HG03457 (cell line): ENCODE measurements around the gene PGS1.

Experiments used
- ATAC-seq: cut with Tn5 transposase; IDR thresholded peaks from one replicate; pipeline ENCODE4 v1.9.1; 2021; ENCODE audit warnings: moderate number of reproducible peaks; ENCODE audit not compliant: unreplicated experiment

Gene PGS1

DNA sequence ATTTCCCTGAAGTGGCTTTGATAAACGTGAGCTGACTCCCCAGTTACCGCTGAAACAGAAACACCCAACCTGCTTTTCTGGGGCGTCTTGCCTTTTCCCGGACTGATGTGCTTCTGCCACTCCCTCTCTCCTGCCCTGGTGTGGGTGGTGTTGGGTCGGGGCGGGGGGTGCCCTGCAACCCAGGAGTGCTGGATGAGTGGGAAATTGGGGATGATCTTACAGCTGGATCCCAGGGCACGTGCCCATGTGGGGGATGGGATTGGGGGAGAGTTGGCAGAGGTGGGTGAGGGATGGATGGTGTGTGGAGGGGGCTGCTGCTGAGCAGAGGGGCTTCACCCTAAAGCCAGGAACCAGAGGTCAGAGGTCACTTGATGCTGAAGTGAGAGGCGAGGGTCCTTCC is 28.5 kb downstream of the PGS1 start:
- ATAC-seq: no peak

DNA sequence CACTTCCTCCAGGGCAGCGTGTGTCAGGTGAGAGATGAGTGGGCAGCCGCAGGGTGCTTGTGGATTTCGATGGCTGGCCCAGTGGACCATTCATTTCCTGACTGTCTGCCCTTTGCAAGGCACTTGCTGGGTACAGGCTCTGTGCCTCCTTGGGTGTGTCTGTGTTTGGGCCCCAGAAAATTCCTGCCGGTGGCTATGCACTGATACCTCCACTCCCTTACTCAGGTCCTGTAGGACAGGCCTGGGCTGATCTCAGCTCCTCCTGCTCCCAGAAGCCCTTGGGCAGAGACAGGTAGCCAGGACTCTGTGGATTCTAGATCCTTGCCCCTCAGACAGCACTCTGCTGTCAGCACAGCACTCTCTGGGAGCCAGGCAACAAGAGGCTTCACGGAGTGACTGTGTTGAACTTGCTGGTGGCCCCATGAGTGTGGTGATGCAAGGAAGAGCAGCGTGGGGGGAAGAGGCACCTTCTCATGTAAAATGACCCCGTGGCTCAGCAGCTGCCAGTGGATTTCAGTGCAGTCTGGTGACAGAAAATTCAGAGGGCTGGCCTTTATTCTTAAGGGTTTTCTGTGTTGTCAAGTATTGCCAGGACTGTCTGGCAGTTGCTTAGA is 29.0 kb downstream of the PGS1 start:
- no peak for ATAC-seq

- no peak for ATAC-seq
Observed at GRCh38 chr17:78408476-78409050, 30.1 kb downstream of the PGS1 start.

GRCh38 chr17:78409191-78409928 is 30.9 kb downstream of the PGS1 start:
- ATAC-seq: no peak

GRCh38 chr17:78411241-78411857 is 32.9 kb downstream of the PGS1 start:
- ATAC-seq: no peak

- ATAC-seq: no peak
Observed at GRCh38 chr17:78412403-78412802, 34.0 kb downstream of the PGS1 start.

DNA sequence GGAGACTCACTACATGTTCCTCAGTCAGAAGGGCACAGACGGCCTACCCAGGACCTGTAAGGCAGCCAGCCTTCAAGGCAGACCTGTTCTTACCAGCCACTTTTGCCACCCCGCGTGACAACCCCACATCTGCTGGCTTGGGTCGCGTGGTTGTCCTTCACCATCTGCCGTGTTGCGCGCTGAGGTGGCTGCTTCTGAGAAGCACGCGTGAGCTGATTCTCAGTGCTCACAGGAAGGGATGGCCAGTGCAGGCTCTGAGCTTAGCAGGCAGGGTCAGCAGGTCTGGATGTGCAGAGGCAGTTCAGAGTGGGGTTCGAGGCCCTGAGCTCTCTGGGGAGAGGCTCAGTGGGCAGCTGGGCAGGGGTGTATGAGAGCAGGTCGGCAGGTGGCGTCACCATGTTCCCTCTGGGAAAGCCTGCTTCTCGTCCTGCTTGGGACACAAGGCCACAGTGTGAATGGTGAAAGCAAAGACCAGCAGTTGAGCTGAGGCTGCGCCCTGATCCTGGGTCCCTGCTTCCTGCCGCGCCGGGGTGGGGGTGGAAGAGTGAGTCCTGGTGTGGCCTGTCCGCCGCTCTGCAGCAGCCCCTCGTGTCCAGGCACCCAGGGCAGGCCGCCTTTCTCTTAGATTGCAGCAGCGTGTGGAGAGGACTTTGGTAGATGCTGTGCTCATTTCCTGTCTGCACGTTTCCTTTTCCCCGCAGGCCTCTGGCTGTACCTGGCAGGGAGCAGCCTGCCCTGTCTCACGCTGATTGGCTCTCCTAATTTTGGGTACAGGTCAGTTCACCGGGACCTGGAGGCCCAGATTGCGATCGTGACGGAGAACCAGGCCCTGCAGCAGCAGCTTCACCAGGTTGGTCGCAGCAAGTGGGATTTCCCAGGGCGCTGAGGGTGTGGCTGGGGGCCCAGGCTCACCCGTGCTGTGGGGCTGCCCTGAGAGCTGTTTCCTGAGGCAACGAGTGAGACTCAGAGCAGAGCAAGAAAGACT is 36.0 kb downstream of the PGS1 start:
- ATAC-seq: no peak

DNA sequence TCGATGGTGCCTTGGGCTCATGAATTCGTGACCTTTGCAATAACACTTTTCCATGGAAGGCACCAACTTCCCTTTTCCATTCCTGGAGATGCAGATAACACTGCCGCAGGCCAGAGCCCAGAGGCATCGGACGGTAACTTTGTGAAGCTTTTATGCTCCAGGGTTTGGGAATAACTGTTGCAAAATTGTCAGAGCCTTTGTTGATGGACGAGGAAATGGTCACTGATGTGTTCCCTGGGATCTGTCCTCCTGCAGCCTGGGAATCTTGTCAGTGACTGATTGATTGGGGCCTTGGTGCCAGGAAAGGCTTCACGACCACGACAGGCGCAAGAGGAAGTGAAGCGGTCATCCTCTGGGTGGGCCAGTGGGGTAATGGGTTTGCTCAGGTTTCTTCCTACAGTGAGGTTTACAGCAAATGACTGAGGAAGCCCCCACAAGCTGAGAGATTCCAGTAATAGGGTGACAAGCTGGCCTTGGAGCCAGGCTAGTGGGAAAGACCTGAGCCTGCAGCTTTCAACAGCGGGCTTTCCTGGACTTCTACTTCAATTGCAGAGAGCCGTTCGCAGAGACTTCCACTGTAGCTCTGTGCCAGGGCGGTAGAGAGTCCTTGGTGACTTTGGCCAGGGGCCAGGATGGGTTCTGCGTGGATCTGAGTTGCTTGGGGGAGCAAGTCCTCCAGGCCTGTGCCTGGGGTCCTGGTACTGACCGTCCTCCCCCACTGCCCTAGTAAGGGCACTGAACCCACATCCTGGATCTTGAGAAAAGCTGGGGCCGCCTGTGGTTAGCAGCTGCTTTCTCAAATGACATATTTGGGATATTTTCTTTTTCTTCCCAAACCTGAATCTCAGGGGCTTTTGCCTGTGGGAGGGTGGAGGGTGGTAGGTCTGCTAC is 37.6 kb downstream of the PGS1 start:
- no peak for ATAC-seq

DNA sequence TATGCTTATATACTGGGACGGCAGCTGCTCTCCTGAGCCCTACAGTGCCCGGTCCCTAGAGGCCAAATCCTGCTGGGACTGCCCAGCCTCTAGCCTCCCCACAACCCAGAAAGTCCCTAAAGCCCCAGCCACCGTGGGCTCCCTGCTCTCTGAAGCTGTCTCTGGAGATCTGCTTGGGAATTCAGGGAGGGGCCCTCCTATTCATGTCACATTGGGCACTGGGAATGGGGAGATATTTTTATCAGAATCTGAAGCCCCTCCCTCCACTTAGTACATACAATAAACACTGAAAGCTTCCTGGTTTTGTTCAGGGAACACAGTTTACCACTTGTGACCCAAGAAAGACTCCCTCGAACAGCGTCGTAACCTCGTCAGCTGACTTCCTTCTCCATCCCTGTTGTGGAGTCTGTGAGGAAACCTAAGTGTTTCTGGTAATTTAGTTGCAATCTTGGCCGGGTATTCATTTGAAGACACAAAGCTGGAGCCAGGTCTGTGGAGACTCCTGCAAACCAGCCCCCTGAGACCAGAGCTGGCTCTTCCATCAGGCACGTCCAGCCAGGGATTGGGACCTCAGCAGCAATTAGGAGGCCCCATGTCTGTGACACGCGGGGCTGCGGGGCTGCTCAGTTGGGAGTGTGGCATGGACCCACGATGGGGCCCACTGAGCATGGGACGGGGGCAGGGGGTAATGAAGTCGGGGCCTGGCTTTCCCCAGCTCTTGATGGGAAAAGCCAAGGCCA is 38.5 kb downstream of the PGS1 start:
- ATAC-seq: no peak

GRCh38 chr17:78417531-78417909 is 39.1 kb downstream of the PGS1 start:
- ATAC-seq: no peak

DNA sequence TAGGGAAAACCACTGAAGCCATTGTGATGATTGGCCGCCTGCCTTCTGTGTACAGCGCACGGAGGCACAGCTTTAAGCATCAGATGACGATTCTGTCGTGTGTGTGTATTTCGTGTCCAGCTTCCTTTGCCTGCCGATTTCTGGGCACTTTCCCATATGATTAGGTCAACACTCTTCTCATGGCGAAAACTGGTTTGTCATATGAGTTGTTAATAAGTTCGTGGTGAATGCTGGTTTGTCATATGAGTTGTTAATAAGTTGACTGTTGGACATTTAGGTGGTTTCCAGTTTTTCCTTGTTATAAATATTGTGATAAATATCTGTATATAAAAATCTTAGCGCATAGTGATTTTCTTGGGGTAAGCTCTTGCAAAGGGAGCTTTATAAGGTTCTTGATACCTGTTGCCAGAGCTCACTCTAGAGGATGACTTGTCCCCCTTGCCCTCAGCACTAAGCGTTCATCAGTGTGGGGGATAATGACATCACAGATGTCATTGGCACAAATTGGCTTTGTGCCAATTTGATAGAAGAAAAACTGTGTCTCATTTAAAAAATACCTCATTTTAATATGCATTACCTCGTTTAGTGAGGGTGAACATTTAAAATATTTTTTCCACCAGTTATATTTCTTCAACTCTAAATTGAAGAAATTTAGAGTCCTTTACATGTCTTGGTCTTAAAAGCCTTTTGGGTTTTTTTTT is 40.0 kb downstream of the PGS1 start:
- ATAC-seq: no peak

DNA sequence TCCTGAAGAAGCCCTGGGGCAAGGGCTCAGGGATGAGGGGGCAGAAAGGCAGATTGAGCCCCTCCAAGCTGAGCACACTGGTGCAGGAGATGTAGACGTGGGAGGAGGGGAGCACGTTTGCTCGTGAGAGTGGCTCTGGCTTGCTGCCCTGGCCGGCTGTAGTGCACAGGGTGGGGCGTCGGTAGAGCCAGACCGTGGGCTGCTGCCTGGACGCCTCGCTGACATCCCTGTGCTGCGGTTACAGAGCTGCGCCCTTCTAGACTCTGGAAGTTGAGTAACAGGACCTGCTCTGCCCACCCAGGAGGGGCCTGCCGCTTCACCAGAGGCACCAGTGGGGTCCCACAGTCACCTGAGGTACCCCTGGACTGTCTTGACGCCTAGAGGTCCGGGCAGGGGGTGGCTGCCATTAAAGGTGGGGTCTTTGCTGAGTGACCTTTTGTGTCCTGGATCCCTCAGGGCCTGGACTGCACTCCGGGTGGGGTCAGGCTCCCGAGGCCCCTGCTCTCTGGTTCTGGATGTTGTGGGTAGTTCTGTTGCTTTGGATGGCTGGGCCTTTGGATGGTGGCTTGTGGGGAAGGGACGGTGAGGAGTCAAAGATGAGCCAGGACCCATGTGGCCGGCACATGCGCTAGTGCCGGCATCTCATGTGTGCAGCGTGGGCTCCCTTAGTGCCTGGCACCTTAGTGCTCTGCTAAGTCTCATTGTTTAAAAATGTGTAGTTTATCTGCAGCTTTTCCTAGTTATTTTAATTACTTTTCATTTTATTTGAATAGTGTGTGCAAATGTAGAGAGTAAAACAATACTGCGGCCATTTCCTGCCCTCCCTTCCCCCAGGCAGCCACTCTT is 41.7 kb downstream of the PGS1 start:
- no peak for ATAC-seq

DNA sequence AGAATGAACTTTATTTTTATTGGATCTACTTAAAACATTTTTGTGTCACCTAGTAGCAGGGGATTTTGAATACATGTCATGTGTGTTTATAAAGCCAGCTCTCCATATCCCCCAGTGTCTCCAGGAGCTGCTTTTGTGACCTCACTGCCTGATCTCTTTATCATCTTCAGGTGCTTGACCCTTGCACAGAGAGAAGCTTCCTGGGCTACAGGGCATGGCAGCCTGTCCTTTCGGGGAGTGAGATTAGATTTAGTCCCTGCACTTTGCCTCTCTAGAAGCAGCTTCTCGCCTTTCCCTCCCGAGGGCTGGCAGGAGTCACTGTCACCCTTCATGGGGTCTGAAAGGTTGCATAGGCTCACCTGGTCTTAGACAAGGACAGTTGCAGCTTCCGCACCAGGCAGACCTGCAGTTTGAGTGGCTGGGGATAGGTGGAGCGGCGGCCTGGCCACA is 42.7 kb downstream of the PGS1 start:
- no peak for ATAC-seq

DNA sequence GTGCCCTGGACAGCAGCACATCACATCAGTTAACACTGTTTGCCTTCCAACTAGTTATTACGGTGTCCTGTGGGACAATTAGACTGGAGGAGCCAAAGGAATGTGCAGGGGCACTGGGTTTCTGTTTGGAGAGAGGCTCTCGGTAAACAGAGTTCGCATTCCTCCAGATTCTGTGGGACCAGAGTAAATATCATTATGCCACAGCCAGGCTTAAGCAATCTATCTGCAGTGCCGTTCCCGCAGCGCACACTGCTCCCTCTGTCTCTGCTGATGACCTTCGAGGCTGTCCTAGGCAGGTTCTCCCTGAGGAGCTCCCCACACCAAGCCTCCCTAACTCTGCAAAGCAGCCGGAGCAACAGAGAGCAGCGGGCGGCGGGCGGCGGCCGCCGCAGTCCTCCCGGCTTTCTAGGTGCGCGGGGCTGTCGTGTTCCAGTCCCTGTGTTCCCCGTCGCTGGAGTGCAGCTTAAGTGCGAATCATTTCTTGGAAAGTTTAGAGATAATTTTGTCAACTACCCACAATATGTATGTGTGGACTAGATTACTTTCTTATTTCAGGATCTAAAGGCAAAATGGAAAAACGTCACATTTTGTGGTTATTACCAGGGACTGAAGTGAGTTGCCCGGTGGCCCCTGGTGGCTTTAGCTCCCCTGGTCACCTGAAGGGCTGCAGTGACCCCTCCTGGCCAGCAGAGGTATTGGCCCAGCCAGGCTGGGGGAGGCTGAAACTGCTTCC is 43.3 kb downstream of the PGS1 start:
- ATAC-seq: no peak

DNA sequence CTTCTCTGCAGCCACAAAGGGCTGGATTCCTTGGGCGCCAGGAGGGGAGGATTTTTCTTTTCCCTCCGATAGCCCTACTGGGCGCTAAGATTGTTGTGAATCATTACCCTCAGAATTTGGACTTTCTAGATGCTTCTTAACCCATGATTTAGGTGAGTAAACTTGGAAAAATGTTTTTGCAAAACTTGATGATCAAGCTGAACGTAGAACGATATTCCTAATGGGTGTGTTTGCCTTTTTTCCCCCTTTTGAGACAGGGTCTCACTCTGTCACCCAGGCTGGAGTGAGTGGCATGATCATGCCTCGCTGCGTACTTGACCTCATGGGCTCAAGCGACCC is 43.8 kb downstream of the PGS1 start:
- ATAC-seq: no peak

DNA sequence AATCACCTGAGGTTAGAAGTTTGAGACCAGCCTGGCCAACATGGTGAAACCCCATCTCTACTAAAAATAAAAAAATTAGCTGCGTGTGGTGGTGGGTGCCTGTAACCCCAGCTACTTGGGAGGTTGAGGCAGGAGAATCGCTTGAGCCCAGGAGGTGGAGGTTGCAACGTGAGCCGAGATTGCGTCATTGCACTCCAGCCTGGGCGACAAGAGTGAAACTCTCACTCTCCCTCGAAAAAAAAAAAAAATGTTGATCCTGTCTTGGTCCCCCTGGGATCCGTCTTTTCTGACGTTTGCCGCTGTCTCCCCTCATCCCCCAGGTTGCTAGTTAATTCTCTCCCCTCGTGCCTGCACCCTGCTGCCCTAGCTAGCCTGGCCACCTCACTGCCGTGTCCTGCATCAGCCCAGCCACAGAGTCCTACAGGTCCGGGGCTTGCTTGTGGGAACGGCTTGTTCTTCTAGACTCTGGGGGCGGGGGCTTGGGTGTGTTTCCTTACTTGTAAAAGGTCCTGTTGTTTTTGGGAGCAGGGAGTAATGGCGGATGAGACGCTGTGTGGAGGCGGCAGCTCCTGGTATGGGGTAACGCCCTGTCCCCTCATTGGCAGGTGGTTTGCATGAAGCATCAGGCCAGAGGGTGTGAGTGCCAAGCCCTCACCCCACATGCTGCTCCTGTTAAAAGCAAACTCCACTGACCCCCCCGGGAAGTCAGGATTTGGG is 44.6 kb downstream of the PGS1 start:
- ATAC-seq: no peak
